ENCODE measurements around the gene DPCD.

DPCD gene

GRCh38 chr10:101569323-101569621, 18.8 kb upstream of the DPCD start:
- TF ChIP-seq CTCF (IDR thresholded peaks at IDR 0.05), result no peak

- peak; percentile 78 for TF ChIP-seq CTCF (IDR thresholded peaks at IDR 0.05)
These were observed 18.3 kb upstream of the DPCD start for GRCh38 chr10:101569622-101570427.

- TF ChIP-seq CTCF (IDR thresholded peaks at IDR 0.05), result no peak; the same call in 1 of the 2 replicates
These were observed 17.5 kb upstream of the DPCD start for GRCh38 chr10:101570428-101571270.

GRCh38 chr10:101571271-101571925, 16.7 kb upstream of the DPCD start:
- TF ChIP-seq CTCF (IDR thresholded peaks at IDR 0.05), result no peak

- TF ChIP-seq CTCF (IDR thresholded peaks at IDR 0.05), result no peak
These were observed 16.0 kb upstream of the DPCD start for GRCh38 chr10:101572126-101572525.

- TF ChIP-seq CTCF (IDR thresholded peaks at IDR 0.05), result no peak
These were observed 15.3 kb upstream of the DPCD start for GRCh38 chr10:101572785-101573184.

GRCh38 chr10:101573885-101574753, 14.0 kb upstream of the DPCD start:
- no peak for TF ChIP-seq CTCF (IDR thresholded peaks at IDR 0.05)

All from LNCAP (cell line).